Measurements from ENCODE around the gene MMP25. TPM values are rescaled to one million over a fixed set of nuclear protein-coding genes. Genes with fewer than 3 reads are reported as not detected.

Gene MMP25
- polyA plus RNA-seq, 1 donor (not counting 4 experiments of a cell fraction or from before 2014, with no cell fraction given) = 0.09 TPM

GRCh38 chr16:3085868-3086595 is 39.7 kb downstream of the MMP25 start:
- H3K9ac ChIP-seq (ENCODE audit: control insufficient read depth, extremely low read depth, insufficient read depth, low read length) = no peak overlapping the region
- FAIRE-seq (no peak), DNase-seq (ENCODE audit: low read depth, low spot score) (no peak)
- H3K36me3 ChIP-seq (ENCODE audit: control insufficient read depth in 2 of 2, extremely low read depth in 1 of 2, insufficient read depth in 2 of 2, low read length in 2 of 2) = no peaks in the 10 kb centered on the region
- dilution Hi-C loops (cut with MboI; ENCODE audit: extremely low pct_ligation_motif_present, low sequenced_read_pairs) = no loop called here
- H4K20me1 ChIP-seq (ENCODE audit: control insufficient read depth, extremely low read depth, insufficient read depth, low read length) = no peaks in the 10 kb centered on the region
- no peaks in the 10 kb centered on the region for H3K4me1 ChIP-seq (ENCODE audit: control insufficient read depth, extremely low read depth, insufficient read depth, low read length)
- H3K4me3 ChIP-seq (ENCODE audit: control insufficient read depth in 2 of 3, extremely low read depth in 1 of 3, insufficient read depth in 2 of 3, low read depth in 1 of 3, low read length in 3 of 3) = no peak overlapping the region
- H3K79me2 ChIP-seq (ENCODE audit: control insufficient read depth, insufficient read depth, low read length) = no peaks in the 10 kb centered on the region
- TF ChIP-seq, protein P1, sequence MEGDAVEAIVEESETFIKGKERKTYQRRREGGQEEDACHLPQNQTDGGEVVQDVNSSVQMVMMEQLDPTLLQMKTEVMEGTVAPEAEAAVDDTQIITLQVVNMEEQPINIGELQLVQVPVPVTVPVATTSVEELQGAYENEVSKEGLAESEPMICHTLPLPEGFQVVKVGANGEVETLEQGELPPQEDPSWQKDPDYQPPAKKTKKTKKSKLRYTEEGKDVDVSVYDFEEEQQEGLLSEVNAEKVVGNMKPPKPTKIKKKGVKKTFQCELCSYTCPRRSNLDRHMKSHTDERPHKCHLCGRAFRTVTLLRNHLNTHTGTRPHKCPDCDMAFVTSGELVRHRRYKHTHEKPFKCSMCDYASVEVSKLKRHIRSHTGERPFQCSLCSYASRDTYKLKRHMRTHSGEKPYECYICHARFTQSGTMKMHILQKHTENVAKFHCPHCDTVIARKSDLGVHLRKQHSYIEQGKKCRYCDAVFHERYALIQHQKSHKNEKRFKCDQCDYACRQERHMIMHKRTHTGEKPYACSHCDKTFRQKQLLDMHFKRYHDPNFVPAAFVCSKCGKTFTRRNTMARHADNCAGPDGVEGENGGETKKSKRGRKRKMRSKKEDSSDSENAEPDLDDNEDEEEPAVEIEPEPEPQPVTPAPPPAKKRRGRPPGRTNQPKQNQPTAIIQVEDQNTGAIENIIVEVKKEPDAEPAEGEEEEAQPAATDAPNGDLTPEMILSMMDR (optimal IDR thresholded peaks at IDR 0.05 in 1 of 3, IDR thresholded peaks at IDR 0.05 in 1 of 3, conservative IDR thresholded peaks at IDR 0.05 in 1 of 3; ENCODE audit: extremely low read depth in 1 of 3, insufficient read depth in 2 of 3, low read length in 3 of 3) = no peak
- no peak for TF ChIP-seq EZH2 (IDR thresholded peaks at IDR 0.05; ENCODE audit: low read length)
- H3K27me3 ChIP-seq (ENCODE audit: control insufficient read depth, extremely low read depth, insufficient read depth, low read length) = peaks cover 8% of the 10 kb centered on the region
- no peaks in the 10 kb centered on the region for H3K9me3 ChIP-seq (ENCODE audit: control insufficient read depth, low read depth, low read length)
- no peak overlapping the region for H2AFZ ChIP-seq (ENCODE audit: control insufficient read depth, low read length)
- no peaks in the 10 kb centered on the region for H3K9me1 ChIP-seq (ENCODE audit: control insufficient read depth, extremely low read depth, insufficient read depth, low read length)
- H3K4me2 ChIP-seq (ENCODE audit: control insufficient read depth, extremely low read depth, insufficient read depth, low read depth, low read length) = no peak overlapping the region
- no peak overlapping the region for H3K27ac ChIP-seq (ENCODE audit: control insufficient read depth, insufficient read depth, low read length)

DNA sequence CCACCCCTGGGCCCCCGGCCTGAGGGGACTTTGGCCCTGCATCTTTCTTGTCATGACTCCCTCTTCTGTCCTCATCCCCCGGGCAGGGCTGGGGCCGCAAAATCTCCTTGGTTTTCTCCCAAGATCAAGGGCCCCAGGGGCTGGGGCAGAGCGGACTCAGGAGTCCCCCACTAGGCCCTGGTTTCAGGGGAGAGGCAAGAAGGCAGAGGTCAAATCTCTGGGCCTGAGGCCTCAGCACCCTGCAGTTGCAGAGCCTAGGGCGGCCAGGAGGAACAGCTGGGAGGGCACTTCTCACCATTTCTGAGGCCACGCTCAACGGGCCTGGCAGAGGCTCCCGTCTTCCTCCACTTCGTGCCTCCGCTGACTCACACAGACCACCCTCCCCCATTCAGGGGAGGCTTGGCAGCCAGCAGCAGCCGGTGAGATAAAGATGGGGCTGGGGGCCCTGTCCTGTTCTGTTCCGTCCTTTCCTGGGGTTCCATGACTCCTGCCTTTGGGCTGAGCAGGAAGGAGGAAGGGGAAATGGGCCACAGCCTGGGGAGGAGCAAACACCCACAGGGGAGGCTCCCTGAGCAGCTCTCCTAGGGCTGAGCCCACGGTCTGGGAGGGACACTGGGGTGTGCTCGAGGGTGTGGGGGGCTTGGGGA is 40.4 kb downstream of the MMP25 start:
- Histone ChIP-seq H3K4me2 (ENCODE audit: control insufficient read depth, extremely low read depth, insufficient read depth, low read depth, low read length) (no peak overlapping the region), H3K36me3 (ENCODE audit: control insufficient read depth in 2 of 2, extremely low read depth in 1 of 2, insufficient read depth in 2 of 2, low read length in 2 of 2) (no peaks in the 10 kb centered on the region), H3K27ac (ENCODE audit: control insufficient read depth, insufficient read depth, low read length) (no peak overlapping the region), H4K20me1 (ENCODE audit: control insufficient read depth, extremely low read depth, insufficient read depth, low read length) (no peaks in the 10 kb centered on the region), H3K79me2 (ENCODE audit: control insufficient read depth, insufficient read depth, low read length) (no peaks in the 10 kb centered on the region), H2AFZ (ENCODE audit: control insufficient read depth, low read length) (no peak overlapping the region), H3K27me3 (ENCODE audit: control insufficient read depth, extremely low read depth, insufficient read depth, low read length) (peaks cover 5% of the 10 kb centered on the region), H3K9ac (ENCODE audit: control insufficient read depth, extremely low read depth, insufficient read depth, low read length) (no peak overlapping the region), H3K4me1 (ENCODE audit: control insufficient read depth, extremely low read depth, insufficient read depth, low read length) (no peaks in the 10 kb centered on the region), H3K9me1 (ENCODE audit: control insufficient read depth, extremely low read depth, insufficient read depth, low read length) (no peaks in the 10 kb centered on the region), H3K9me3 (ENCODE audit: control insufficient read depth, low read depth, low read length) (no peaks in the 10 kb centered on the region), H3K4me3 (ENCODE audit: control insufficient read depth in 2 of 3, extremely low read depth in 1 of 3, insufficient read depth in 2 of 3, low read depth in 1 of 3, low read length in 3 of 3) (no peak overlapping the region)
- FAIRE-seq = no peak
- DNase-seq (ENCODE audit: low read depth, low spot score) = no peak
- dilution Hi-C loops (cut with MboI; ENCODE audit: extremely low pct_ligation_motif_present, low sequenced_read_pairs) = no loop called here
- TF ChIP-seq, protein P1 (optimal IDR thresholded peaks at IDR 0.05 in 1 of 3, IDR thresholded peaks at IDR 0.05 in 1 of 3, conservative IDR thresholded peaks at IDR 0.05 in 1 of 3; ENCODE audit: extremely low read depth in 1 of 3, insufficient read depth in 2 of 3, low read length in 3 of 3) = no peak
- TF ChIP-seq EZH2 (IDR thresholded peaks at IDR 0.05; ENCODE audit: low read length) = no peak

Measured in keratinocyte (primary cell).